ENCODE measurements around the gene OGFR.

DNA sequence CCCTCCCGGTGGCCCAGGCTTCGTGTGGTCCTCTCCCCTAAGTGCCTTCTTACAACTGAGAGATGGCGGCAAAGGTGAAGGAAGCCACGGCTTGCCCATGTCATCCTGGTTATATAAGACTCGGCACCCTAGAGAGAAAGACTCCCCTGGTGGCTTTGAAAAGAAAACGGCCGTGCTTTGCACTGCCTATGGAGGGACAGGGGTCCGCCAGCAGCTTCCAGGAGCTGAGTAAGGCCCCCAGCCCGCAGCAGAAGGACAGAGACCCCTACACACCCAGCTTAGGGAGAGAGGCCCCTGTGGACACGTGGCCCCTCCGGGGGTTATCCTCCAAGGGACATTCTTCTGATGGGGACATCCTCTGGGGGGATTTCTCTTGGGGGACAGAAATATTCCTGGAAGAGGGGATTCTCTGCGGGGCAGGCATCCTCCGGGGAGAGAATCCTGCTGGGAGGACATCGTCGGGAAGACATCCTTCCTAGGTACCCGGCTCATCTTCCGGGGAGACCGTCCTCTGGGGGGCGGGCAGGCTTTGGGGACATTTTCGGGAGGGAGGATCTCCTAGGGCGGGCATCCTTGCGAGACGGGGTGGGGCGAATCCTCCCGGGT lies 511 bp upstream of the OGFR start:
- TF ChIP-seq CTCF (conservative IDR thresholded peaks at IDR 0.05; ENCODE audit: low read depth in 2 of 2), result no peak
- TF ChIP-seq REST (IDR thresholded peaks at IDR 0.05; ENCODE audit: unreplicated experiment), result no peak
- no peak for TF ChIP-seq EZH2phosphoT487 (IDR thresholded peaks at IDR 0.05; ENCODE audit: unreplicated experiment)
- TF ChIP-seq POLR2AphosphoS5 (IDR thresholded peaks at IDR 0.05; ENCODE audit: low read depth), result no peak
- TF ChIP-seq EZH2 (IDR thresholded peaks at IDR 0.05; ENCODE audit: low read depth, unreplicated experiment), result no peak
- TF ChIP-seq CREB1 (CRISPR knock-in tag; IDR thresholded peaks at IDR 0.05; ENCODE audit: low read depth), result no peak
- TF ChIP-seq STAT1 (IDR thresholded peaks at IDR 0.05; ENCODE audit: unreplicated experiment), result no peak
- TF ChIP-seq NANOG (IDR thresholded peaks at IDR 0.05; ENCODE audit: borderline replicate concordance), result no peak
- TF ChIP-seq ZNF331 (CRISPR knock-in tag; IDR thresholded peaks at IDR 0.05; ENCODE audit: low read depth), result no peak
- TF ChIP-seq ZNF114 (CRISPR knock-in tag; IDR thresholded peaks at IDR 0.05), result no peak

All from GM23338 (cell line).